Activated CD8-positive, alpha-beta T cell treated with anti-CD3 and anti-CD28 coated beads for 36 hours (primary cell): ENCODE data around the gene FILIP1L. TPM values are rescaled to one million over a fixed set of nuclear protein-coding genes. Genes with fewer than 3 reads are reported as not detected.

Experiments used
- ATAC-seq: fragments of 200-7000 bp; cut with Tn5 transposase; one replicate; pipeline ENCODE4 v1.10.0; 2021; ENCODE audit warnings: mild to moderate bottlenecking, moderate library complexity
- CTCF ChIA-PET: fragments of 350-600 bp; sonication (Branson Sonifier 250); formaldehyde crosslinking; loops from one replicate; lab custom pipeline; 2021; ENCODE audit warnings: antibody characterized with exemption; lab: Charles Lee
- POLR2A ChIA-PET: fragments of 350-600 bp; sonication (Branson Sonifier 250); formaldehyde crosslinking; loops from one replicate; lab custom pipeline; 2021; ENCODE audit warnings: antibody characterized with exemption; lab: Charles Lee
- DNase-seq: peaks from one replicate; pipeline ENCODE4 v3.0.0-alpha.2; 2020
- H3K27ac Mint-ChIP-seq: one replicate; pipeline ENCODE4 v1.8.0; 2021; ENCODE audit warnings: mild to moderate bottlenecking, mixed read lengths
- H3K27me3 Mint-ChIP-seq: one replicate; pipeline ENCODE4 v1.8.0; 2021; ENCODE audit warnings: mixed read lengths
- H3K36me3 Mint-ChIP-seq: one replicate; pipeline ENCODE4 v1.8.0; 2021; ENCODE audit warnings: low read depth, mixed read lengths
- H3K4me1 Mint-ChIP-seq: one replicate; pipeline ENCODE4 v1.8.0; 2021; ENCODE audit warnings: low read depth, mixed read lengths
- H3K4me3 Mint-ChIP-seq: one replicate; pipeline ENCODE4 v1.8.0; 2021; ENCODE audit warnings: mild to moderate bottlenecking, moderate library complexity, mixed read lengths
- H3K9me3 Mint-ChIP-seq: one replicate; pipeline ENCODE4 v1.8.0; 2021; ENCODE audit warnings: mixed read lengths
- intact Hi-C: fragments of 100-400 bp; cut with micrococcal nuclease; formaldehyde crosslinking; loops from one replicate; pipeline ENCODE4 v1.10.0; 2022
- total RNA-seq, 2 experiments: library from RNA; stranded (reverse); gene quantifications; one replicate each; pipeline ENCODE4 v1.2.3, GENCODE V29; 2021
- TF ChIP-seq, protein P1 (sequence below): fragments of 200-600 bp; IDR thresholded peaks from one replicate; pipeline ENCODE4 v1.8.0; 2022; ENCODE audit warnings: antibody characterized with exemption, mild to moderate bottlenecking

Gene FILIP1L
- total RNA-seq, 2 experiments from 2014 or later: 0.11 to 0.13 TPM

DNA sequence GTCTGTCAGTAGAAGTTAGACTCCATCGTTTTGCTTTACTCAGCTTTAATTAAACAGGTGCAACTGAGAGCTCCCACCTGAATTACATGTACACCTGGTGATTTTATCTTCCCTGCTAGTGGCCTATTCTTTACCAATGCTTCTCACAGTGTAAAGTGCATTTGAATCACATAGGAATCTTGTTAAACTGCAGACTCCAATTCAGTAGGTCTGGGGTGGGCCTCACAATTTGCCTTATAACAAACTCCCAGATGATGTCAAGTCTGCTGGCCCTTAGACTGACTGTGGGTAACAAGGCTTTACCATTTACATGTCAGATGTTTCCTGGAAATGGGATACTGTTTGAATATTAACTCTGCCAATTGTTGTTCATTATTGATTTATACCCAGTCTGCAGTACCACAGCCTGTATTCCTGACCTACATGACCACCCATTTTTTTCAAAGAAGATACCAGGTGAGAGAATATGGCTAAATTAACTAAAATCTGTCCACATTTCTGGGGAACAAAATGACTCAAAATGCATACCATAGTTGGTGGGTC lies 259.5 kb downstream of the FILIP1L start:
- no peaks in the 10 kb centered on the region for H3K27me3 Mint-ChIP-seq
- H3K36me3 Mint-ChIP-seq: peaks cover 8% of the 10 kb centered on the region
- ChIA-PET POLR2A (no interaction called here), CTCF (interaction anchor here (0.9 to 1.1 kb wide), 2 partner anchors 8 to 23 kb away, joined by 3 to 5 read pairs; no protein-coding TSS in a partner anchor)
- DNase-seq (no peak), ATAC-seq (no peak)
- peaks cover 4% of the 10 kb centered on the region for H3K4me1 Mint-ChIP-seq
- H3K4me3 Mint-ChIP-seq: no peak overlapping the region
- no peaks in the 10 kb centered on the region for H3K9me3 Mint-ChIP-seq
- TF ChIP-seq, protein P1, sequence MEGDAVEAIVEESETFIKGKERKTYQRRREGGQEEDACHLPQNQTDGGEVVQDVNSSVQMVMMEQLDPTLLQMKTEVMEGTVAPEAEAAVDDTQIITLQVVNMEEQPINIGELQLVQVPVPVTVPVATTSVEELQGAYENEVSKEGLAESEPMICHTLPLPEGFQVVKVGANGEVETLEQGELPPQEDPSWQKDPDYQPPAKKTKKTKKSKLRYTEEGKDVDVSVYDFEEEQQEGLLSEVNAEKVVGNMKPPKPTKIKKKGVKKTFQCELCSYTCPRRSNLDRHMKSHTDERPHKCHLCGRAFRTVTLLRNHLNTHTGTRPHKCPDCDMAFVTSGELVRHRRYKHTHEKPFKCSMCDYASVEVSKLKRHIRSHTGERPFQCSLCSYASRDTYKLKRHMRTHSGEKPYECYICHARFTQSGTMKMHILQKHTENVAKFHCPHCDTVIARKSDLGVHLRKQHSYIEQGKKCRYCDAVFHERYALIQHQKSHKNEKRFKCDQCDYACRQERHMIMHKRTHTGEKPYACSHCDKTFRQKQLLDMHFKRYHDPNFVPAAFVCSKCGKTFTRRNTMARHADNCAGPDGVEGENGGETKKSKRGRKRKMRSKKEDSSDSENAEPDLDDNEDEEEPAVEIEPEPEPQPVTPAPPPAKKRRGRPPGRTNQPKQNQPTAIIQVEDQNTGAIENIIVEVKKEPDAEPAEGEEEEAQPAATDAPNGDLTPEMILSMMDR: no peak
- H3K27ac Mint-ChIP-seq: no peak overlapping the region
- intact Hi-C loops: no loop called here

DNA sequence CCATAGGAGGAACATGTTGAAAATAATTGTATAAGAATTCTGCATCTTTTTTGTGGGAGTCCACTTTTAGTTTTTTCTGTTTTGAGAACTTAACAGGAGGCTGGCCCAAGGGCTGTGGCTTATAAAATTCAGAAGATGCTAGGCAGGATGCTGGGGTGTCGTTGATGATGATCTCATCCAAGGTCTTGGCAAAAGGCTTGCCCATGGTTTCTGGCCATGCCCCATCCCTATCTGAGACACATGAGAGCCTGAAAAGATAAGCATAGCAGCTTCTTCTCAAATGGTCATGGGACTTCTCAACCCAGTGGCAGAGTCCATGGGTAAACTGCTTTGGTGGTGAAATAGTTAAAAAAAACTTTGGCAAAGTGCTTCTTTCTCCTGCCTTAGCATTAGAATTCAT lies 261.4 kb downstream of the FILIP1L start:
- ATAC-seq: no peak
- Mint-ChIP-seq H3K4me3 (no peak overlapping the region), H3K36me3 (peaks cover 9% of the 10 kb centered on the region), H3K27ac (no peak overlapping the region), H3K4me1 (peaks cover 12% of the 10 kb centered on the region), H3K27me3 (no peaks in the 10 kb centered on the region), H3K9me3 (no peaks in the 10 kb centered on the region)
- intact Hi-C loops: no loop called here
- TF ChIP-seq, protein P1: no peak
- ChIA-PET CTCF (no interaction called here), POLR2A (no interaction called here)
- DNase-seq: no peak

DNA sequence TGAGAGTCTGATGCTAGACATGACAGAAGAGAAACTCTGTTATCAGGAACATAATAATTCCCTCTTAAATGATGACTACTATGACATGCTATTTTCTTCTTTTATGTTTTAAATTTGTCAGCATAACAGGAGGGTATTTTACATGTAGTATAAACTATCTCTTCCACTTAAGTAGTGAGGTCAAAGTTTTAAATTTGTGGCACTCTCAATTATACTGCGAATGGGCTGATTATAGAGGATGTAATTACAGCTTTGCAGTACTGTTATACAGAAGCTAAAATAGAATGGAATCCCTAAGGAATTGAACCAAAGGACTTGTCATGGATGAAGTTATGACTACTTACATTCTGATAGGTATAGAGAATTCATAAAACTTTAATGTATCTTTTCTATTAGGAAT lies 262.3 kb downstream of the FILIP1L start:
- Mint-ChIP-seq H3K27me3 (no peaks in the 10 kb centered on the region), H3K27ac (no peak overlapping the region), H3K9me3 (no peaks in the 10 kb centered on the region), H3K4me1 (peaks cover 12% of the 10 kb centered on the region), H3K4me3 (no peak overlapping the region), H3K36me3 (peaks cover 9% of the 10 kb centered on the region)
- ATAC-seq: no peak
- TF ChIP-seq, protein P1: no peak
- POLR2A ChIA-PET: no interaction called here
- DNase-seq: no peak
- CTCF ChIA-PET: interaction anchor here (3.4 kb wide), 1 partner anchor 20 kb away, joined by 9 read pairs; no protein-coding TSS in a partner anchor
- intact Hi-C loops: no loop called here

DNA sequence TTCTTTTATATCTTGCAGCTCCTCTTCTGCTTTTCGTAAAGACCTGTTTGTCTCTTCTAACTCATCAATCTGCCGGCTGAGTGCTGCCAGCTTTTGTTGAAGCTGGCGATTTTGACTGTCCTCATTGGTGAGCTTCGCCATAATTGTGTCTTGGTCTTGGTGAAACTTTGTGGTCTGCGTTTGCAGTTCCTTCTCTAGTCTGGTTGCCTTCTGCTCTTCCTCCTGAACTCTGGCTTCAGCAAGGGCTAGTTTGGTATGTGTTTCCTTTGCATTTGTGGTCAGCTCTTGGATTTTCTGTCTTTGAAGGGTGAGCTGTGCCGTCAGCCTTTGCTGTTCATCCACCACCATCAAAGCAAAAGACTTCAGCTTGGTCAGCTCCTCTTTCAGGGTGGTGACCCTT lies 263.7 kb downstream of the FILIP1L start:
- intact Hi-C loops: no loop called here
- Mint-ChIP-seq H3K4me3 (no peak overlapping the region), H3K36me3 (peaks cover 1% of the 10 kb centered on the region), H3K9me3 (no peaks in the 10 kb centered on the region), H3K27ac (no peak overlapping the region), H3K4me1 (peaks cover 10% of the 10 kb centered on the region), H3K27me3 (no peaks in the 10 kb centered on the region)
- ATAC-seq (no peak), DNase-seq (no peak)
- CTCF ChIA-PET: interaction anchor here (0.9 to 3.4 kb wide), 5 partner anchors 10 to 403 kb away, joined by 3 to 9 read pairs (median 4); partner anchors contain the start of gene CMSS1
- POLR2A ChIA-PET: interaction anchor here (1.2 kb wide), 1 partner anchor 197 kb away, joined by 3 read pairs; no protein-coding TSS in a partner anchor
- TF ChIP-seq, protein P1: no peak

DNA sequence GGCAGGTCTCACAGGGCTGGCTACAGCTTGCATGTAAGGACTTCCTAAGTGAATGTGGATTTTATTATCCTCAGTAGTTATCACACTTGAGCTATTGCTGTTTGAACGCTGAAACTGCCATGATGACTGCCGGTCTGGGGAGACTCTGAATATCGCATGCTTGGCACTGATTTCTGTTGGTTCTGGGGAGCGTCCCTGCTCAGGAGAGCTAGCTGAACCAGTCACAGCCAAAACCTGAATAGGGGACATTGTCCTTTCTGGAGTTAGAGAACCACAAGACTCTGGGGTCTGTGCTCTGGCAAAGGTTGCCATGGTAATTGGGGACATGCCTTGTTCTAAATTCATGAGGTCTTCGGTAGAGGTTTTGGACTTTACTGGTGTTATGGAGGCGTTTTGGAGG lies 265.9 kb downstream of the FILIP1L start:
- no peak for ATAC-seq
- H3K9me3 Mint-ChIP-seq: no peaks in the 10 kb centered on the region
- H3K27me3 Mint-ChIP-seq: no peaks in the 10 kb centered on the region
- H3K36me3 Mint-ChIP-seq: peaks cover 1% of the 10 kb centered on the region
- ChIA-PET CTCF (no interaction called here), POLR2A (no interaction called here)
- H3K27ac Mint-ChIP-seq: no peak overlapping the region
- DNase-seq: no peak
- intact Hi-C loops: no loop called here
- H3K4me3 Mint-ChIP-seq: no peak overlapping the region
- TF ChIP-seq, protein P1: no peak
- peaks cover 19% of the 10 kb centered on the region for H3K4me1 Mint-ChIP-seq
